ENCODE measurements around the gene FSTL4. TPM values are rescaled to one million over a fixed set of nuclear protein-coding genes. Genes with fewer than 3 reads are reported as not detected.

The FSTL4 gene
- total and polyA plus RNA-seq, 2 experiments from 2014 or later: 0.47 to 0.74 TPM

- DNase-seq (ENCODE audit: low spot score): no peak
- H3K79me2 ChIP-seq: no peaks in the 10 kb centered on the region
- no peaks in the 10 kb centered on the region for H3K4me1 ChIP-seq (ENCODE audit: insufficient read depth)
- no peak overlapping the region for H2AFZ ChIP-seq
- WGBS (ENCODE audit: low lambda C conversion rate, missing lambda C conversion rate): 100% methylated on average over 1 of the region's 1 CpG
- TF ChIP-seq EZH2phosphoT487 (IDR thresholded peaks at IDR 0.05; ENCODE audit: low read depth, severe bottlenecking, unreplicated experiment): no peak
- no peak for TF ChIP-seq CTCF (IDR thresholded peaks at IDR 0.05; ENCODE audit: poor library complexity)
- TF ChIP-seq EZH2 (IDR thresholded peaks at IDR 0.05; ENCODE audit: borderline replicate concordance): no peak
- no peak overlapping the region for H3K4me3 ChIP-seq
- no peaks in the 10 kb centered on the region for H3K9me2 ChIP-seq (replicated peaks; ENCODE audit: insufficient read depth)
- no peaks in the 10 kb centered on the region for H3K9me3 ChIP-seq (ENCODE audit: low read depth)
- H3K4me2 ChIP-seq: no peak overlapping the region
- no peaks in the 10 kb centered on the region for H3K36me3 ChIP-seq (replicated peaks; ENCODE audit: insufficient read depth, low read depth)
- H3K27ac ChIP-seq: no peak overlapping the region
- no peaks in the 10 kb centered on the region for H3K27me3 ChIP-seq
- no peaks in the 10 kb centered on the region for H4K20me1 ChIP-seq (ENCODE audit: insufficient read depth, poor library complexity, severe bottlenecking)
Observed at GRCh38 chr5:133159543-133159942, 452.8 kb downstream of the FSTL4 start.

- no peaks in the 10 kb centered on the region for H3K27me3 ChIP-seq
- 85% methylated on average over 4 of the region's 4 CpGs for WGBS (ENCODE audit: low lambda C conversion rate, missing lambda C conversion rate)
- no peak overlapping the region for H3K4me2 ChIP-seq
- no peak overlapping the region for H3K27ac ChIP-seq
- H3K79me2 ChIP-seq: no peaks in the 10 kb centered on the region
- DNase-seq (ENCODE audit: low spot score): no peak
- no peaks in the 10 kb centered on the region for H3K9me3 ChIP-seq (ENCODE audit: low read depth)
- TF ChIP-seq EZH2 (IDR thresholded peaks at IDR 0.05; ENCODE audit: borderline replicate concordance) (no peak), EZH2phosphoT487 (IDR thresholded peaks at IDR 0.05; ENCODE audit: low read depth, severe bottlenecking, unreplicated experiment) (no peak), CTCF (IDR thresholded peaks at IDR 0.05; ENCODE audit: poor library complexity) (no peak)
- H3K4me3 ChIP-seq: no peak overlapping the region
- H2AFZ ChIP-seq: no peak overlapping the region
- no peaks in the 10 kb centered on the region for H3K36me3 ChIP-seq (replicated peaks; ENCODE audit: insufficient read depth, low read depth)
- no peaks in the 10 kb centered on the region for H4K20me1 ChIP-seq (ENCODE audit: insufficient read depth, poor library complexity, severe bottlenecking)
- no peaks in the 10 kb centered on the region for H3K4me1 ChIP-seq (ENCODE audit: insufficient read depth)
- H3K9me2 ChIP-seq (replicated peaks; ENCODE audit: insufficient read depth): no peaks in the 10 kb centered on the region
Observed at GRCh38 chr5:133155326-133155969, 456.9 kb downstream of the FSTL4 start.

GRCh38 chr5:133154274-133155075 lies 457.9 kb downstream of the FSTL4 start:
- Histone ChIP-seq H3K4me2 (no peak overlapping the region), H3K27ac (no peak overlapping the region), H4K20me1 (ENCODE audit: insufficient read depth, poor library complexity, severe bottlenecking) (no peaks in the 10 kb centered on the region), H3K79me2 (no peaks in the 10 kb centered on the region), H3K4me3 (no peak overlapping the region), H2AFZ (no peak overlapping the region), H3K36me3 (replicated peaks; ENCODE audit: insufficient read depth, low read depth) (no peaks in the 10 kb centered on the region), H3K9me3 (ENCODE audit: low read depth) (no peaks in the 10 kb centered on the region), H3K4me1 (ENCODE audit: insufficient read depth) (peaks cover 4% of the 10 kb centered on the region), H3K9me2 (replicated peaks; ENCODE audit: insufficient read depth) (no peaks in the 10 kb centered on the region), H3K27me3 (no peaks in the 10 kb centered on the region)
- 94% methylated on average over 12 of the region's 12 CpGs for WGBS (ENCODE audit: low lambda C conversion rate, missing lambda C conversion rate)
- DNase-seq (ENCODE audit: low spot score): no peak
- TF ChIP-seq EZH2 (IDR thresholded peaks at IDR 0.05; ENCODE audit: borderline replicate concordance) (no peak), CTCF (IDR thresholded peaks at IDR 0.05; ENCODE audit: poor library complexity) (no peak), EZH2phosphoT487 (IDR thresholded peaks at IDR 0.05; ENCODE audit: low read depth, severe bottlenecking, unreplicated experiment) (no peak)
